ENCODE data around the gene NR3C2. TPM values are rescaled to one million over a fixed set of nuclear protein-coding genes. Genes with fewer than 3 reads are reported as not detected.

The NR3C2 gene
- total RNA-seq, 1 donor from 2014 or later = 42.3 TPM

DNA sequence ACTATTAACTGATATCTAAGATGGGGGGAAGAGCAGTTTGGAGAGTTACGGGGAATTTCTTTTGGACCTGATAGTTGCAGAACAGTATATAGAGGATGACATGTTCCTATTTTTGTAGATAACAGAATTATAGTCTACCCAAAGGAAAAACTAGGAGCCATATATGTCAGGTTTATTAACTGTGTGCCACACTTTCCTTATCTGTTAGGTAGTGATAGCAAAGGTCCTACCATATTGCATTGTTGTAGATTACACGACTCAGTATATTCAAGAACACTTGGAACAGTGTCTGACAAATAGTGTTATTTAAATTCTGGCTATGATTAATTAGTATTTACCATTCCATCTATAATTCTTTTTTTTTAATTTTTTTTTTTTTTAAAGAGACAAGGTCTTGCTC is 175.3 kb downstream of the NR3C2 start:
- no peak overlapping the region for H3K27ac ChIP-seq
- no peaks in the 10 kb centered on the region for H3K27me3 ChIP-seq
- intact Hi-C loops (cut with DNase I) = no loop called here
- no peaks in the 10 kb centered on the region for H3K9me3 ChIP-seq
- H3K4me3 ChIP-seq = no peak overlapping the region
- H3K4me1 ChIP-seq = no peaks in the 10 kb centered on the region
- DNase-seq (ENCODE audit: low spot score in 2 of 2) = no peak
- no peaks in the 10 kb centered on the region for H3K36me3 ChIP-seq
- TF ChIP-seq, protein P1, sequence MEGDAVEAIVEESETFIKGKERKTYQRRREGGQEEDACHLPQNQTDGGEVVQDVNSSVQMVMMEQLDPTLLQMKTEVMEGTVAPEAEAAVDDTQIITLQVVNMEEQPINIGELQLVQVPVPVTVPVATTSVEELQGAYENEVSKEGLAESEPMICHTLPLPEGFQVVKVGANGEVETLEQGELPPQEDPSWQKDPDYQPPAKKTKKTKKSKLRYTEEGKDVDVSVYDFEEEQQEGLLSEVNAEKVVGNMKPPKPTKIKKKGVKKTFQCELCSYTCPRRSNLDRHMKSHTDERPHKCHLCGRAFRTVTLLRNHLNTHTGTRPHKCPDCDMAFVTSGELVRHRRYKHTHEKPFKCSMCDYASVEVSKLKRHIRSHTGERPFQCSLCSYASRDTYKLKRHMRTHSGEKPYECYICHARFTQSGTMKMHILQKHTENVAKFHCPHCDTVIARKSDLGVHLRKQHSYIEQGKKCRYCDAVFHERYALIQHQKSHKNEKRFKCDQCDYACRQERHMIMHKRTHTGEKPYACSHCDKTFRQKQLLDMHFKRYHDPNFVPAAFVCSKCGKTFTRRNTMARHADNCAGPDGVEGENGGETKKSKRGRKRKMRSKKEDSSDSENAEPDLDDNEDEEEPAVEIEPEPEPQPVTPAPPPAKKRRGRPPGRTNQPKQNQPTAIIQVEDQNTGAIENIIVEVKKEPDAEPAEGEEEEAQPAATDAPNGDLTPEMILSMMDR (IDR thresholded peaks at IDR 0.05) = no peak

DNA sequence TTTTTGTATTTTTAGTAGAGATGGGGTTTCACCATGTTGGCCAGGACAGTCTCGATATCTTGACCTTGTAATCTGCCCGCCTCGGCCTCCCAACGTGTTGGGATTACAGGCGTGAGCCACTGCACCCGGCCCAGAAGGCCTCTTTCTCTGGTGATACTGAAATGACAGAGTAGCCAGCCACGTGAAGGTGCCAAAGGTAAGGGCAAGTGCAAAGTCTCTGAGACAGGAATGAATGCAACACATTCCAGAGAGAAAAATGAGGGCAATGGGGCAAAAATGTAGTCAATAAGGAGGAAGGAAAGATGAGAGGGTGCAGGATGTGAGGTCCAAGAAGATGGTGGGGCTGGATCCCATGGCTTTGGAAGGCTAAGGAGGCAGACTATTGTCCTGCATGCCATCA is 176.0 kb downstream of the NR3C2 start:
- intact Hi-C loops (cut with DNase I) = no loop called here

DNA sequence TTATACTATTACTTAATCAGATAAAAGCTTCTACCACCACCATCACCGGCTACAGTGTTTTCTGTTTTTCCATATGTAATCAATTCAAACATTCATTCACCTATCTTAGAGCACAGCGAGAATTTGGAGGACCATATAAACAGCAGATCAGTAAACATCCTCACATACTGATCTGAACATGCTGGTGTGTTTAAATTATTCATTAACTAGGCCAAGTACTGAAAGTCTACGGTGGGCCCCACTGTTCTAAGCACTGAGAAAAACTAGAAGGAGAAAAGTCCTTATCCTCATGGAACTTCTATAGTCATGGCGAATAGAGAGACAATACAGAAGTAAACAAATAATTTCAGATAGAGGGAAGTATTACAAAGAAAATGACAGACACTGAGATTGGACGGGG is 176.6 kb downstream of the NR3C2 start:
- intact Hi-C loops (cut with DNase I) = no loop called here
- Histone ChIP-seq H3K27me3 (no peaks in the 10 kb centered on the region), H3K4me1 (no peaks in the 10 kb centered on the region), H3K4me3 (no peak overlapping the region), H3K27ac (no peak overlapping the region), H3K9me3 (no peaks in the 10 kb centered on the region), H3K36me3 (no peaks in the 10 kb centered on the region)
- no peak for DNase-seq (ENCODE audit: low spot score in 2 of 2)
- TF ChIP-seq, protein P1 (IDR thresholded peaks at IDR 0.05) = no peak

More for the DNA sequence above, 176.0 kb downstream of the NR3C2 start:
- TF ChIP-seq, protein P1 (IDR thresholded peaks at IDR 0.05) = no peak
- Histone ChIP-seq H3K9me3 (no peaks in the 10 kb centered on the region), H3K27me3 (no peaks in the 10 kb centered on the region), H3K4me3 (no peak overlapping the region), H3K4me1 (no peaks in the 10 kb centered on the region), H3K36me3 (no peaks in the 10 kb centered on the region), H3K27ac (no peak overlapping the region)
- no peak for DNase-seq (ENCODE audit: low spot score in 2 of 2)

DNA sequence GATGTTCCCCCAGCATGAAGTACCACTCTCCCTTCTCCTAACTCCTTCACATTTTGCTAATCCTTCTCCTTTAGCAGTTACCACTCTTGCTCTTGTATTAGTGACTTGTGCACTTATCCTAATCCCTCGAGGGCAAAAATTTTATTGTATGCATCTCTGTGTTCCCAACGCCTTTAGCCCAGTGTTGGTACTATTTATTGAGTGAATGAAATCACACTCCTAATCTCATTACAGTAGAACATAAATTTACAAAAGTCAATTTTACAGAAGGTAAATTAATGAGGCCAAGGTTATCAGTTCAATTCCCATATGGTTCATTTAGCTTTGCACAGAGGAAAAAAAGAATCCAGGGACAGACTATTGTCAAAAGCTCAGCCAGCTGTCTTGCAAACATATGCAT is 178.4 kb downstream of the NR3C2 start:
- Histone ChIP-seq H3K4me1 (no peaks in the 10 kb centered on the region), H3K36me3 (no peaks in the 10 kb centered on the region), H3K4me3 (no peak overlapping the region), H3K9me3 (no peaks in the 10 kb centered on the region), H3K27ac (no peak overlapping the region), H3K27me3 (no peaks in the 10 kb centered on the region)
- DNase-seq (ENCODE audit: low spot score in 2 of 2) = no peak
- intact Hi-C loops (cut with DNase I) = no loop called here
- TF ChIP-seq, protein P1 (IDR thresholded peaks at IDR 0.05) = no peak

DNA sequence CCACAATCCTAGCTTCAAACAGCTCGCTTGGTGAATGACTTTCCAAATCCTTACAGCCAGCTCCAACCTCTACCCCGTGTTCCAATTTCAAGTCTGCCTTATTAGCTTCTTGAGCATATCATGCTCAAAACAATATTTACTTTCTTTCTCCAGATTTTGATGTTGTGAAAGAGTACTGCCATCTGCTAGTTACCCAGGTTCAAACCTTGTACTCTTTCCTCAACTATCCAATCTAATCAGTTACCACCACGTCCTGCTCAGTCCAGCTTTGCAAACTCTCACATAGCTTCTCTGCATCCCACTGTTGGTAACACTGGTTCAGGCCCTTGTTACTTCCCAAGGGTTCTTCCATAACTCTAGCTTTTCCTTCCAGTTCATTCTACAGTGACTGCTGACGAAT is 179.1 kb downstream of the NR3C2 start:
- H3K4me3 ChIP-seq = no peak overlapping the region
- TF ChIP-seq, protein P1 (IDR thresholded peaks at IDR 0.05) = no peak
- intact Hi-C loops (cut with DNase I) = no loop called here
- H3K27me3 ChIP-seq = no peaks in the 10 kb centered on the region
- no peak for DNase-seq (ENCODE audit: low spot score in 2 of 2)
- H3K9me3 ChIP-seq = no peaks in the 10 kb centered on the region
- no peaks in the 10 kb centered on the region for H3K4me1 ChIP-seq
- H3K36me3 ChIP-seq = no peaks in the 10 kb centered on the region
- no peak overlapping the region for H3K27ac ChIP-seq

DNA sequence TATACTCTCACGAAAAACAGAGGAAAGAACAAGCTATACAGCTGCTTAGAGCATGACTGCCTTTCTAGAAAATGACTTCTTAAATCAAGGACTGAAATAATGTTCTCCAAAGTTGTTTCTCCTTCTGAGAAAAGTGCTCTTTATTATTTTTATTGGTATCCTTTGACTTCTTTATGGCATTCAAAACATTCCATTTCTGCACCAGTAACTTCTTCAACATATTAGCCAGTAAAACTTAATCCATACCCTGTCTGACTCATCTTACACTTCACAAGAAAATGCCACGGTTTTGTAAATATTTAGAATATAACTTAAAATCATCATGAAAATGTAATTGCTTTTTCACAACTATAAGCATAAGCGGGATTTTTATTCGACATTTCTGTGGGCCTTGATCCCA is 180.4 kb downstream of the NR3C2 start:
- TF ChIP-seq, protein P1 (IDR thresholded peaks at IDR 0.05) = no peak
- no peak overlapping the region for H3K27ac ChIP-seq

More for the DNA sequence above, 180.4 kb downstream of the NR3C2 start:
- H3K9me3 ChIP-seq = no peaks in the 10 kb centered on the region
- no peak overlapping the region for H3K4me3 ChIP-seq
- no peak for DNase-seq (ENCODE audit: low spot score in 2 of 2)
- intact Hi-C loops (cut with DNase I) = no loop called here
- H3K4me1 ChIP-seq = no peaks in the 10 kb centered on the region
- no peaks in the 10 kb centered on the region for H3K36me3 ChIP-seq
- H3K27me3 ChIP-seq = no peaks in the 10 kb centered on the region

All from ascending aorta (tissue), 2 donors.